DOHH2 (cell line): ENCODE measurements around the gene LY6G5C.

Source experiments
- H3F3A ChIP-seq: fragments of 200-600 bp; sonication (generic), shearing (Covaris generic); 2 replicates; pipeline ENCODE4 v1.6.0; 2016; ENCODE audit warnings: antibody characterized with exemption, mild to moderate bottlenecking; ENCODE audit not compliant: control insufficient read depth, insufficient read depth
- H3K27ac ChIP-seq: fragments of 200-600 bp; sonication (generic); 2 replicates; pipeline ENCODE4 v1.5.1; 2014; ENCODE audit warnings: low read depth, mild to moderate bottlenecking, low read length, moderate library complexity
- H3K27me3 ChIP-seq: fragments of 200-600 bp; sonication (generic); 2 replicates; pipeline ENCODE4 v1.6.1; 2014; ENCODE audit warnings: mild to moderate bottlenecking, low read length, mixed read lengths; ENCODE audit not compliant: control insufficient read depth
- H3K36me3 ChIP-seq: fragments of 200-600 bp; sonication (generic); 2 replicates; pipeline ENCODE4 v1.6.1; 2014; ENCODE audit warnings: mild to moderate bottlenecking, low read length, moderate library complexity, mixed read lengths; ENCODE audit not compliant: control insufficient read depth
- H3K4me1 ChIP-seq: fragments of 200-600 bp; sonication (generic); 2 replicates; pipeline ENCODE4 v1.6.1; 2014; ENCODE audit warnings: mild to moderate bottlenecking, low read length, mixed read lengths; ENCODE audit not compliant: control insufficient read depth
- H3K4me2 ChIP-seq: fragments of 200-600 bp; sonication (generic); 2 replicates; pipeline ENCODE4 v1.6.0; 2014; ENCODE audit warnings: mild to moderate bottlenecking, low read length, moderate library complexity
- H3K4me3 ChIP-seq: fragments of 200-600 bp; sonication (generic); 2 replicates; pipeline ENCODE4 v1.5.1; 2014; ENCODE audit warnings: mild to moderate bottlenecking, low read length, mixed read lengths
- H3K79me2 ChIP-seq: fragments of 200-600 bp; sonication (generic); 2 replicates; pipeline ENCODE4 v1.6.1; 2014; ENCODE audit warnings: mild to moderate bottlenecking, low read length, mixed read lengths; ENCODE audit not compliant: control insufficient read depth
- H3K9me2 ChIP-seq: fragments of 200-600 bp; sonication (generic); replicated peaks from 2 replicates; pipeline ENCODE4 v1.6.1; 2014; ENCODE audit warnings: mild to moderate bottlenecking, low read length, mixed read lengths; ENCODE audit not compliant: control insufficient read depth
- H3K9me3 ChIP-seq: fragments of 200-600 bp; sonication (generic); 2 replicates; pipeline ENCODE4 v1.6.1; 2014; ENCODE audit warnings: antibody characterized with exemption, low read length, mixed read lengths; ENCODE audit not compliant: control insufficient read depth, insufficient read depth
- H4K20me1 ChIP-seq: fragments of 200-600 bp; sonication (generic); 2 replicates; pipeline ENCODE4 v1.6.0; 2014; ENCODE audit warnings: low read depth, mild to moderate bottlenecking, antibody characterized with exemption, low read length, moderate library complexity; ENCODE audit not compliant: control insufficient read depth, insufficient read depth
- EZH2phosphoT487 ChIP-seq: fragments of 200-600 bp; sonication (generic); IDR thresholded peaks from 2 replicates; pipeline ENCODE4 v1.6.1; 2017; ENCODE audit warnings: borderline replicate concordance, mild to moderate bottlenecking, antibody characterized with exemption, low read length, moderate library complexity, mixed read lengths
- TF ChIP-seq, protein P1 (sequence below): fragments of 200-600 bp; sonication (generic); IDR thresholded peaks from one replicate; pipeline ENCODE4 v1.5.1; 2014; ENCODE audit warnings: antibody characterized with exemption, mild to moderate bottlenecking, low read depth, low read length; ENCODE audit not compliant: poor library complexity, severe bottlenecking

LY6G5C gene

DNA sequence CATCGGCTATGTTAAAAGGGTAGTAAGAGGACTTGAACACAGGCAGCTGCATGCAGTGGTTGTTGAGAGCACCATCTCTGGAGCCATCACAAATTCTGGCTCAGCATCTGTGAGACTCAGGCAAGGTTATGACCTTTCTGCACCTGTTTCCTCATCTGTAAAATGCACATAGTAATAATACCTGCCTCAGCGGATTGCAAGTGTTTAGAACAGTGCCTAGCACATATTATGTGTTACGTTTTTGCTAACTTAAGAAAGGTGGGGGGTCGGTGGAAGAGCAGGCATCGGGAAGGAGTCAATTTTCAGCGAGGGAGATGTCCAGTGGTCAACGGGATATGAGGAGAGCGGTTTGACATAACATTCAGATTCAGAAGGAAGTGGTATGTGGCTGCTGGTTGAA, 2.9 kb downstream of the LY6G5C start:
- Histone ChIP-seq H3K9me3 (no peaks in the 10 kb centered on the region), H3K36me3 (peaks cover 4% of the 10 kb centered on the region), H3K27ac (no peak overlapping the region), H3K4me3 (no peak overlapping the region), H4K20me1 (no peaks in the 10 kb centered on the region), H3K4me2 (no peak overlapping the region), H3K79me2 (no peaks in the 10 kb centered on the region), H3K9me2 (no peaks in the 10 kb centered on the region), H3F3A (peaks cover 17% of the 10 kb centered on the region), H3K27me3 (peaks cover 26% of the 10 kb centered on the region), H3K4me1 (peaks cover 16% of the 10 kb centered on the region)
- TF ChIP-seq, protein P1, sequence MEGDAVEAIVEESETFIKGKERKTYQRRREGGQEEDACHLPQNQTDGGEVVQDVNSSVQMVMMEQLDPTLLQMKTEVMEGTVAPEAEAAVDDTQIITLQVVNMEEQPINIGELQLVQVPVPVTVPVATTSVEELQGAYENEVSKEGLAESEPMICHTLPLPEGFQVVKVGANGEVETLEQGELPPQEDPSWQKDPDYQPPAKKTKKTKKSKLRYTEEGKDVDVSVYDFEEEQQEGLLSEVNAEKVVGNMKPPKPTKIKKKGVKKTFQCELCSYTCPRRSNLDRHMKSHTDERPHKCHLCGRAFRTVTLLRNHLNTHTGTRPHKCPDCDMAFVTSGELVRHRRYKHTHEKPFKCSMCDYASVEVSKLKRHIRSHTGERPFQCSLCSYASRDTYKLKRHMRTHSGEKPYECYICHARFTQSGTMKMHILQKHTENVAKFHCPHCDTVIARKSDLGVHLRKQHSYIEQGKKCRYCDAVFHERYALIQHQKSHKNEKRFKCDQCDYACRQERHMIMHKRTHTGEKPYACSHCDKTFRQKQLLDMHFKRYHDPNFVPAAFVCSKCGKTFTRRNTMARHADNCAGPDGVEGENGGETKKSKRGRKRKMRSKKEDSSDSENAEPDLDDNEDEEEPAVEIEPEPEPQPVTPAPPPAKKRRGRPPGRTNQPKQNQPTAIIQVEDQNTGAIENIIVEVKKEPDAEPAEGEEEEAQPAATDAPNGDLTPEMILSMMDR = no peak
- TF ChIP-seq EZH2phosphoT487 = no peak

DNA sequence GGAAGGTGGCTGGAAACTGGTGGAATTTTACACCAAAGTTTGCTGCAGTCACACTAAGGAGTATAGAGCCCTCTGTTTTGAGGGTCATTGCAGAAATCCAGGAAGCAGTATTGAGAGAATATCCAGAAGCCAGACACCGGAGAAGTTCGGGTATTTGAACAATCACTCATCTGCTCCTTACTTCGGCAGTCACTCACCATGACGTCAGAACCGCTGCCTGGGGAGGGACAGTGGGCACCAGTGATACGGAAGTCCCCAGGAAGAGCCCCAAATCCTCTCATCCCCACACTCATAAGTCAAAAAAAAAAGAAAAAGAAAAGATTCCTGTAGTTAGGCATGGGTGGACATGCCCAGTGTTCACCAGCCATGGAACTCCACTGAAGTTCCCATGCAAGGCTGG, 4.0 kb downstream of the LY6G5C start:
- Histone ChIP-seq H4K20me1 (no peaks in the 10 kb centered on the region), H3K4me1 (peaks cover 16% of the 10 kb centered on the region), H3K79me2 (no peaks in the 10 kb centered on the region), H3K9me3 (no peaks in the 10 kb centered on the region), H3K27me3 (peaks cover 26% of the 10 kb centered on the region), H3K4me3 (no peak overlapping the region), H3F3A (peaks cover 17% of the 10 kb centered on the region), H3K27ac (no peak overlapping the region), H3K9me2 (no peaks in the 10 kb centered on the region), H3K36me3 (peaks cover 14% of the 10 kb centered on the region), H3K4me2 (no peak overlapping the region)
- TF ChIP-seq, protein P1 = no peak
- no peak for TF ChIP-seq EZH2phosphoT487

DNA sequence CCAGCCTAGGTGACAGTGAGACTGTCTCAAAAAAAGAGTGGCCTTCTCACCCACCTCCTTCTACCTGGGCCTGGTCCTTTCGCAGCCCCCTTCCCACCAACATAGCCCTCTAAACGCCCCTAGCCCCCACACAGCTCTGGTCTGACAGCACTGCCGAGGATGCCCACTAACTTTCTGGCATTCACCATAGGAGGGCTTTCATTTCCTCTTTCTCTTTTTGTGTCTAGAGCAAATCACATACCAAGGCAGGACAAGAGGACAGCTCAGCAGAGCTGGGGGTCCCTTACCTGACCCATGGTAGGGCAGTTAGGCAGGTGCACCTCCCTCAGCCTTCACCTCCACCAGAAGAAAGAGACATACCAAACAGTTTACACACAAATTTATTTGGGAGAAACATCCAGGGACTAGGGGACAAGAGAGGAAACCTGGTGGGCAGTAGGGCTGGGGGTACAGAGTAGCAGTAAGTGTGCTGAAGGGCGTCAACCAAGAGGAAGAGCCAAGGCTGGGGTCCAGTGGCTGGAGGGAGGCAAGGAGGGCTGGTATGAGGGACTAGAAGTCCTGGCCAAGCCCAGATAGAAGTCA, 4.5 kb downstream of the LY6G5C start:
- H4K20me1 ChIP-seq = no peaks in the 10 kb centered on the region
- H3K79me2 ChIP-seq = no peaks in the 10 kb centered on the region
- peaks cover 19% of the 10 kb centered on the region for H3K36me3 ChIP-seq
- H3K4me1 ChIP-seq = peaks cover 12% of the 10 kb centered on the region
- no peak for TF ChIP-seq EZH2phosphoT487
- TF ChIP-seq, protein P1 = no peak
- no peaks in the 10 kb centered on the region for H3K9me3 ChIP-seq
- peaks cover 17% of the 10 kb centered on the region for H3F3A ChIP-seq
- H3K4me3 ChIP-seq = no peak overlapping the region
- peaks cover 26% of the 10 kb centered on the region for H3K27me3 ChIP-seq
- no peak overlapping the region for H3K27ac ChIP-seq
- no peak overlapping the region for H3K4me2 ChIP-seq
- no peaks in the 10 kb centered on the region for H3K9me2 ChIP-seq

DNA sequence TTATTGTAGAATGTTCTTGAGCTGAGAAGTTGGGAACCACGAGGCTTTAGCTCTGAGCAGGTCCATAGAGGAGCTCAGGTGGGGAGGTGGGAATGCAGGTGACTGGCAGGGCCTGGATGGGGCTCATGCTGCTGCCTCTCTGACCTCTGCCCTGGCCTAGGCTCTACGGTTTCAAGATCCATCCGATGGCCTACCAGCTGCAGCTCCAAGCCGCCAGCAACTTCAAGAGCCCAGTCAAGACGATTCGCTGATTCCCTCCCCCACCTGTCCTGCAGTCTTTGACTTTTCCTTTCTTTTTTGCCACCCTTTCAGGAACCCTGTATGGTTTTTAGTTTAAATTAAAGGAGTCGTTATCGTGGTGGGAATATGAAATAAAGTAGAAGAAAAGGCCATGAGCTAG, 11.2 kb downstream of the LY6G5C start, which contains the start of gene LY6G5B:
Gene LY6G5B (plus strand): TSS at position 301 of the 400 bp plus-strand sequence. CDS start 975 bp downstream, outside the sequence.
- Histone ChIP-seq H3K4me1 (peaks cover 13% of the 10 kb centered on the region), H3K9me3 (no peaks in the 10 kb centered on the region), H3K27me3 (no peaks in the 10 kb centered on the region), H3K36me3 (peaks cover 74% of the 10 kb centered on the region), H3K4me2 (no peak within 1 kb of the TSS), H3K27ac (no peak within 1 kb of the TSS), H3F3A (peaks cover 7% of the 10 kb centered on the region), H3K4me3 (no peak within 1 kb of the TSS), H3K79me2 (peaks cover 37% of the 10 kb centered on the region), H3K9me2 (no peaks in the 10 kb centered on the region), H4K20me1 (peaks cover 11% of the 10 kb centered on the region; the same call in 1 of the 2 replicates)
- no peak for TF ChIP-seq EZH2phosphoT487
- TF ChIP-seq, protein P1 = no peak
